ENCODE measurements around the gene ZNF593OS.

The ZNF593OS gene

GRCh38 chr1:26171084-26172072 lies at the start of gene ZNF593OS:
ZNF593OS (minus strand) TSS chr1:26171832; CDS start chr1:26171661, 171 bp downstream.
- no peak for DNase-seq

- no peak for DNase-seq
Measured at GRCh38 chr1:26221094-26221493, 49.5 kb upstream of the ZNF593OS start.

GRCh38 chr1:26220199-26220912 lies 48.7 kb upstream of the ZNF593OS start:
- DNase-seq, result no peak

GRCh38 chr1:26218906-26219494 lies 47.4 kb upstream of the ZNF593OS start:
- no peak for DNase-seq

- DNase-seq, result no peak
Measured at GRCh38 chr1:26215246-26215645, 43.6 kb upstream of the ZNF593OS start.

GRCh38 chr1:26213335-26213905 lies 41.8 kb upstream of the ZNF593OS start:
- no peak for DNase-seq

- no peak for DNase-seq
Measured at GRCh38 chr1:26212726-26213125, 41.1 kb upstream of the ZNF593OS start.

GRCh38 chr1:26210147-26210870 lies 38.7 kb upstream of the ZNF593OS start:
- DNase-seq, result no peak

GRCh38 chr1:26203642-26204318 lies 32.1 kb upstream of the ZNF593OS start:
- no peak for DNase-seq

GRCh38 chr1:26200413-26200812 lies 28.8 kb upstream of the ZNF593OS start:
- no peak for DNase-seq

GRCh38 chr1:26197813-26198212 lies 26.2 kb upstream of the ZNF593OS start:
- DNase-seq, result no peak

GRCh38 chr1:26197301-26197700 lies 25.7 kb upstream of the ZNF593OS start:
- no peak for DNase-seq

GRCh38 chr1:26195805-26196204 lies 24.2 kb upstream of the ZNF593OS start:
- no peak for DNase-seq

- no peak for DNase-seq
Measured at GRCh38 chr1:26191739-26192138, 20.1 kb upstream of the ZNF593OS start.

GRCh38 chr1:26190373-26190987 lies 18.8 kb upstream of the ZNF593OS start, which contains the start of gene CATSPER4:
CATSPER4 (plus strand) TSS chr1:26190602; CDS start chr1:26190628, 26 bp downstream.
- no peak for DNase-seq

GRCh38 chr1:26189751-26190275 lies 18.2 kb upstream of the ZNF593OS start:
- DNase-seq, result no peak

- no peak for DNase-seq
Measured at GRCh38 chr1:26189331-26189730, 17.7 kb upstream of the ZNF593OS start.

GRCh38 chr1:26188477-26188876 lies 16.8 kb upstream of the ZNF593OS start:
- DNase-seq, result no peak

- DNase-seq, result no peak
Measured at GRCh38 chr1:26187882-26188281, 16.2 kb upstream of the ZNF593OS start.

GRCh38 chr1:26184883-26185282 lies 13.3 kb upstream of the ZNF593OS start:
- DNase-seq, result no peak

- no peak for DNase-seq
Measured at GRCh38 chr1:26184086-26184485, 12.5 kb upstream of the ZNF593OS start.

Data from activated CD4-positive, alpha-beta T cell treated with anti-CD3 and anti-CD28 coated beads for 4 hours (primary cell).